SK-N-MC (cell line): ENCODE measurements around the gene CCDC127.

Experiments used
- DNase-seq: peaks from one replicate; pipeline ENCODE4 v3.0.0-alpha.2; 2011; ENCODE audit warnings: low read depth, low spot score
- H3K27ac ChIP-seq: fragments of 200-600 bp; sonication (generic); 2 replicates; pipeline ENCODE4 v1.5.1; 2016; ENCODE audit warnings: mixed run types
- H3K36me3 ChIP-seq: fragments of 200-600 bp; sonication (generic); 2 replicates; pipeline ENCODE4 v1.6.1; 2017; ENCODE audit warnings: antibody characterized with exemption, low read length, mixed read lengths; ENCODE audit not compliant: insufficient read depth
- H3K4me3 ChIP-seq: fragments of 200-600 bp; sonication (generic); 2 replicates; pipeline ENCODE4 v1.5.1; 2016
- H3K9ac ChIP-seq: fragments of 200-600 bp; sonication (generic); 2 replicates; pipeline ENCODE4 v1.8.0; 2017; ENCODE audit warnings: mixed run types, mixed read lengths; ENCODE audit not compliant: insufficient read length
- H3K9me3 ChIP-seq: fragments of 200-600 bp; sonication (generic); 2 replicates; pipeline ENCODE4 v1.6.1; 2017; ENCODE audit warnings: low read depth, mild to moderate bottlenecking, antibody characterized with exemption, low read length, moderate library complexity, mixed read lengths
- EZH2 ChIP-seq: fragments of 200-600 bp; sonication (generic); IDR thresholded peaks from one replicate; pipeline ENCODE4 v1.6.1; 2017; ENCODE audit warnings: antibody characterized with exemption
- FOXP2 ChIP-seq: optimal IDR thresholded peaks from 2 replicates; pipeline ENCODE3; 2011; ENCODE audit warnings: mild to moderate bottlenecking, moderate library complexity; ENCODE audit not compliant: insufficient read depth; ENCODE audit errors: extremely low read length, control extremely low read depth
- POLR2AphosphoS5 ChIP-seq: IDR thresholded peaks from 2 replicates; pipeline ENCODE4 v1.6.1; 2012; ENCODE audit warnings: mild to moderate bottlenecking, low read depth, low read length, borderline replicate concordance

The CCDC127 gene

DNA sequence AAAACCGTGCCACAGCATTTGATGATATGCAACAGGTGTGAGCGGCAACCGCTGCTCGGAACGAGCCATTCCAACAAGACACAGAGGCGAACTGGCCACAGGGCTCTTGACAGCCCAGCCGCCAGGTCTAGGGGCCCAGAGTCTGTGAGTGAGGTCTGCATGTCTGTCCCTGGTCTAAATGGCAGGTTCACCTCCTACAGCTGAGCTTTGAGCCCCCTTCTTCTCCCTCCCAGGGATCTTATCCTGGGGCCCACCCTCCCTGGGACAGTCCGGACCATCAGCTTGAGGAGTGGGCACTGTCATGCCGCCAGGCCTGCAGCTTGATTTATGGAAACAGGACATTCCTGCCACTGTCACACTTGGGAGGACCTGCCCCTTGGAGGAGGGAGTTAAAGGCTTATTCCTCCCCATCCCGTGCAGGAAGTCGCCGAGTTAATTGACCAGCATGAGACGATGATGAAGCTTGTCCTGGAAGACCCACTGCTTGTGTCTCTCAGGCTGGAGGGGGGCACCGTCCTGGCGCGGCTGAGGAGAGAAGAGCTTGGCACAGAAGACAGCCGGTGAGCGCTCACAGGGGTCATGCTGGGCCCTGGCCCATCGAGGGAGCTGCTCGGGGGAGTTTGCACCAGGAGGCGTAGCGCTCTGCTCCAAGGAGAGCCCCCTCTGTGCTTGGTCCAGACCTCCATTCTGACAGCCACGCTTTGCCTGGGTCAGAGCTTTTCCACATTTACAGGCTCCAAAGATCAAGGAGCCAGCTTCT, 62.1 kb downstream of the CCDC127 start:
- Histone ChIP-seq H3K36me3 (no peaks in the 10 kb centered on the region), H3K27ac (no peak overlapping the region)
- TF ChIP-seq POLR2AphosphoS5, result no peak
- TF ChIP-seq EZH2, result no peak
- no peak for TF ChIP-seq FOXP2

DNA sequence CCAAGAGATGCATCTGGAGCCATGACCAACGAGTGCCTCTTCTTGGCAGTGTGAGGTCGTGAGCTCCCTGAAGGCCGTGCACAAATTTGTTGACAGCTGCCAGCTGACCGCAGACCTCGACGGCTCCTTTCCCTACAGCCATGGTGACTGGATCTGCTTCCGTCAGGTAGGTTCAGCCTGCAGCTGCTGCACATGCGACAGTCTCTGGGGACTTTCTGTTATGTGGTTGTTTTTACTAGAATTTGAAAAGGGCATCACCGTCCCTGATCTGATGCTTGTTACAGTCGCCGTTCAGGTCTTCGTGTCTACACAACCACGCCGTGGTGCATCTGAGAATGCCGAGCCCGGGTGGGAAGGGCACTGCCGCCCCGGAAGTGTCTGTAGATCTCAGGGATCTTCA, 63.1 kb downstream of the CCDC127 start:
- no peak overlapping the region for H3K27ac ChIP-seq
- no peaks in the 10 kb centered on the region for H3K9me3 ChIP-seq
- no peak overlapping the region for H3K4me3 ChIP-seq
- no peak overlapping the region for H3K9ac ChIP-seq
- H3K36me3 ChIP-seq, result no peaks in the 10 kb centered on the region
- no peak for DNase-seq
- TF ChIP-seq EZH2, result no peak
- TF ChIP-seq POLR2AphosphoS5, result no peak
- no peak for TF ChIP-seq FOXP2

More for the DNA sequence above, 62.1 kb downstream of the CCDC127 start:
- no peak for DNase-seq
- no peaks in the 10 kb centered on the region for H3K9me3 ChIP-seq
- H3K9ac ChIP-seq, result no peak overlapping the region
- no peak overlapping the region for H3K4me3 ChIP-seq

- Histone ChIP-seq H3K27ac (no peak overlapping the region), H3K4me3 (no peak overlapping the region), H3K36me3 (no peaks in the 10 kb centered on the region), H3K9ac (no peak overlapping the region), H3K9me3 (no peaks in the 10 kb centered on the region)
- TF ChIP-seq POLR2AphosphoS5 (no peak), EZH2 (no peak), FOXP2 (no peak)
- no peak for DNase-seq
These were observed 63.7 kb downstream of the CCDC127 start for GRCh38 chr5:154236-154635.

DNA sequence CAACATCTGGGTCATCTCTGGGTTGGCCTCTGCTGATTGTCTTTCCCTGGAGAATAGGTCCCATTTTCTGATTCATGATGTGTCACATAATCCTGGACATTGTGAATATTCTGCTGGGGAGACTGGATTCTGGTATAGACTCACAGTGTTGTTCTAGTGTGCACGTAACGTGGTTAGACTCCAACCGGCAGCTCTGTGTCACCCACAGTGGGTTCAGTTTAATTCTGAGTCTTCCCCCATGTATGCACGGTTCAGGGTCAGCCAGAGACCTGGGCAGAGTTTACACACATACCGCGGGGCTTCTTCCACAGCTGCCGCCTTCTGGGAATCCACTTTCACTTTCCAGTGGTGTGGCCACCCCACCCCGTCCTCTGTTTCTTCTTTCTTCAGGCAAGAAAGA, 64.7 kb downstream of the CCDC127 start:
- Histone ChIP-seq H3K27ac (no peak overlapping the region), H3K36me3 (no peaks in the 10 kb centered on the region), H3K9ac (no peak overlapping the region), H3K4me3 (no peak overlapping the region), H3K9me3 (no peaks in the 10 kb centered on the region)
- no peak for TF ChIP-seq POLR2AphosphoS5
- no peak for TF ChIP-seq EZH2
- no peak for TF ChIP-seq FOXP2
- no peak for DNase-seq

DNA sequence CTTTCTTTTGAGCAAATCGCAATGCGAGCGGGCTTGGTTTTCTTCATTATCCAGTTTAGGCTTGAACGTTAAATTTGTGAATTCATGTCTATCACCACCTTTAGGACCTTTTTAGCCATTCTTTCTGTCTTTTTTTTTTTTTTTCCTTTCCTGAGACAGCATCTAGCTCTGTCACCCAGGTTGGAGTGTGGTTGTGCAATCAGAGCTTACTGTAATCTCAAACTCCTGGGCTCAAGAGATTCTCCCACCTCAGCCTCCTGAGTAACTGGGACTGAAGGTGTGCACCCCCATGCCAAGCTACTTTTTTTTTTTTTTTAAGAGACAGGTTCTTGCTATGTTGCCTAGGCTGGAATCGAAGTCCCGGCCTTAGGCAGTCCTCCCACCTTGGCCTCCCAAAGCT, 65.9 kb downstream of the CCDC127 start:
- DNase-seq, result no peak
- TF ChIP-seq POLR2AphosphoS5, result no peak
- TF ChIP-seq FOXP2, result no peak
- no peak for TF ChIP-seq EZH2
- Histone ChIP-seq H3K27ac (no peak overlapping the region), H3K9me3 (0 out of 2 replicates have a peak, but pooled peaks cover 6% of the 10 kb centered on the region), H3K4me3 (no peak overlapping the region), H3K9ac (no peak overlapping the region), H3K36me3 (no peaks in the 10 kb centered on the region)

DNA sequence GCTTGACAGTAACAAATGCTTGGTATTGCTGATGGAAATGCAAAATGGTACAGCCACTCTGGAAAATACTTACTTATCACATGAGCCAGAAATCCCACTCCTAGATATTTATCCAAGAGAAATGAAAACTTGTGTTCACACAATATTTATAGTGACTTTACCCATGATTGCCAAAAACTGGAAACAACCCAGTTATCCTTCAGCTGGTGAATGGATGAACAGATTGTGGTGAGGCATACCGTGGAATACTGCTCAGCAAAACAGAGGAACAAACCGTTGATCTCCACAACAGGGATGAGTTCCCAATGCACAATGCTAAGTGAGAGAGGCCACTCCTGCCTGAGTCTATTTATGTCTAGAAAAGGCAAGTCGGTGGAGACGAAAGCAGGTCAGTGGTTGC, 67.2 kb downstream of the CCDC127 start:
- no peak for DNase-seq
- H3K4me3 ChIP-seq, result no peak overlapping the region
- H3K27ac ChIP-seq, result no peak overlapping the region
- no peak for TF ChIP-seq EZH2
- no peak for TF ChIP-seq POLR2AphosphoS5
- no peak for TF ChIP-seq FOXP2
- H3K9me3 ChIP-seq, result 0 out of 2 replicates have a peak, but pooled peaks cover 6% of the 10 kb centered on the region
- no peak overlapping the region for H3K9ac ChIP-seq
- H3K36me3 ChIP-seq, result no peaks in the 10 kb centered on the region

DNA sequence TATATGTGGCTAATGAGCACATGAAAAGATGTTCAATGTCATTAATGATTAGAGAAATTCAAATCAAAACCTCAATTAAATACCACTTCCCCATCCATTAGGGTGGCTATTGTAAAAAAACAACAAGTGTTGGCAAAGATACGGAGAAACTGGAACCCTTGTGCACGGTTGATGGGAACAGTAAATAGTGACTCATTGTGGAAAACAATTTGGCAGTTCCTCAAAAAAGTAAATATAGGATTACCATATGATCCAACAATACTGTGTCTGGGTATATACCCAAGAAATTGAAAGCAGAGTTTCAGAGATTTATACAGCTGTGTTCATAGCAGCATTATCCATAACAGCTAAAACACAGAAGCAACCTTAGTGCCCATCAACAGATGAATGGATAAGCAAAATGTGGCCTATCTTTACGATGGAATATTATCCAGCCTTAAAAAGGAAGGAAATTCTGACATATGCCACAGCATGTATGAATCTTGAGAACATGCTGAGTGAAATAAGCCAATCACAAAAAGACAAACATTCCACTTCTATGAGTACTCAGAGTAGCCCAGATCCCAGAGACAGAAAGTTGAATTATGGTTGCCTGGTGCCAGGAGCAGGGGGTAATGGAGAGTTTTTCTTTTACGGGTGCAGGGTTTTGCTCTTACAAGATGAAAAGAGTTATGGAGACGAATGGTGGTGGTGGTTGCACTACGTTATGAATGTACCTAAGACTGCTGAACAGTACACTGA, 68.0 kb downstream of the CCDC127 start:
- Histone ChIP-seq H3K9me3 (0 out of 2 replicates have a peak, but pooled peaks cover 6% of the 10 kb centered on the region), H3K4me3 (no peak overlapping the region), H3K27ac (no peak overlapping the region), H3K9ac (no peak overlapping the region), H3K36me3 (no peaks in the 10 kb centered on the region)
- no peak for DNase-seq
- TF ChIP-seq FOXP2, result no peak
- no peak for TF ChIP-seq EZH2
- TF ChIP-seq POLR2AphosphoS5, result no peak

- no peak overlapping the region for H3K4me3 ChIP-seq
- no peak overlapping the region for H3K27ac ChIP-seq
- no peak for TF ChIP-seq EZH2
- no peak for TF ChIP-seq POLR2AphosphoS5
- no peak for TF ChIP-seq FOXP2
- no peaks in the 10 kb centered on the region for H3K36me3 ChIP-seq
- H3K9ac ChIP-seq, result no peak overlapping the region
- no peak for DNase-seq
- 0 out of 2 replicates have a peak, but pooled peaks cover 6% of the 10 kb centered on the region for H3K9me3 ChIP-seq
These were observed 70.2 kb downstream of the CCDC127 start for GRCh38 chr5:147751-148150.
